HG02678 (cell line): ENCODE data around the gene STX17.
"Not testable (repeated sequence)": the region's sequence is repeated elsewhere in the genome, so short reads cannot be mapped to it uniquely, and the experiment has no call there.

ENCODE experiments used
- ATAC-seq: cut with Tn5 transposase; IDR thresholded peaks from one replicate; pipeline ENCODE4 v1.9.1; 2021; ENCODE audit warnings: mild to moderate bottlenecking, moderate library complexity; ENCODE audit not compliant: unreplicated experiment

Gene STX17

DNA sequence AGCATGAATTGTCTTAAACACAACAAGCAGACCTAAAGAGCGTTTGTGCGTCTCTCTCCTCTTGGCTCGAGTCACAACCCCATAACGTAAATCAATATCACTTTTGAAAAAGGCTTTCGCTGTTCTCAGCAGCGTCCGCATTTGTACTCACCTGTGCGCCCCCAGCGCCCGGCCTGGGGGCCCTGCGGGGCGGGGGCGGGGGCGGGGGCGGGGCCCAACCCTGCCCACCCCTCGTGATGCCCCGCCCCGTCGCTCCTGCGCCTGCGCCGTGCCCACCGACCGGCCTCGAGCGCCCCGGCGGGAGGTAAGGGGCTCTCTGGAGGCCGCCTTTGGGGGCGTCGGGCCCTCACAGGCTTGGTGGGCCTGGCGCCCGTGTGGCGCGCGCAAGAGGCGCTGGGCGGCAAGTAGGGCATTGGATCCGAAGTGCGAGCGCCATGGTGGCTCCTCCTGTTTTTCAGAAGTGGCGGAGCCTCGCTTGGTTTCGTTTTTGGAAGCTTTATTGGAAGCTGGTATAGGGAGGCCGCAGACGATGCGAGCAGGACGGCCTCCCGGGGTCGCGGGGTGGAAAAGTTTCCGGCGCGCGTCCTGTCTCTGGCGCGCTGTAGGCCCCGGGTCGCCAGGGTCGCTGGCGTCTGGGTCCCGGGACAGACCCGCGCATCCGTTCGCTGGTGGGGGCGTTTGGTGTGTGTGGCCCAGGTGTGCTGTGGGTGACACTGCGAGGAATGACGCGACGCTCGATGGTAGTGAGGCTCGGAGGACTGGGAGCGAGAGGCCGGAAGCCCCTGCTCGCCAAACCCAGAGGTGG is at the start of gene STX17:
TSS of gene STX17 (plus strand) at position 252 of the 805 bp plus-strand sequence. CDS start 8,586 bp downstream, outside the sequence.
- peak; percentile 87 for ATAC-seq

DNA sequence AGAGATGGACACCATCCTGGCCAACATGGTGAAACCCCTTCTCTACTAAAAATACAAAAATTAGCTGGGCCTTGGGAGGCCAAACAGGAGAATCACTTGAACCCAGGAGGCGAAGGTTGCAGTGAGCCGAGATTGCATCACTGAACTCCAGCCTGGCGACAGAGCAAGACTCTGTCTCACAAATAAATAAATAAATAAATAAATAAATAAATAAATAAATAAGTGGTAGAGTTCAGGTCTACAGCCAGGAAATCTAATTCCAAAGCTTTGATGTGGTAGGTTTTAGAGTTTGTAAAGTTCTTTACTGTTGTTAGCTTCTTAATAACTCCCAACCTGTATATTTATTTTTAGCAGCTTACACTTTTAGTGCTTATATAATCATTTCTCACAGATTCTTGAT is 48.9 kb upstream of the STX17 start:
- not testable (repeated sequence) for ATAC-seq

DNA sequence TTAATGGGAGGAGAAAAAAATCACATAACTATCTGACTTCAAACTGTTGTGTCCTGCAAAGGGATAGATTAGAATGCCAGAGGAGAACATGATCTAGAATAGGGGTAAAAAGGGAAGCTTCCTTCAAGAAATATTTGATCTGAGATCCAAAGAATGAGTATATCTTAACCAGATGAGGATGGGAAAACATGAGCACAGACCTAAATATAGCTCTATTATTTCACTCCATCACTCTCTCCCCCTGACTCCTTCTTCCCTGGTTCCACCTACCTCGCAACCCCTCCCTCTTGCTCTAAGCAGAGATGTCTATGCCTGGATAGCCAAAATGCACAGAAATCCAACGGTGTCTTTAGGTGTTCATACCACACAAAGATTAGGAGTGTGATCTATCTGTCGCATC is 48.4 kb upstream of the STX17 start:
- no peak for ATAC-seq

DNA sequence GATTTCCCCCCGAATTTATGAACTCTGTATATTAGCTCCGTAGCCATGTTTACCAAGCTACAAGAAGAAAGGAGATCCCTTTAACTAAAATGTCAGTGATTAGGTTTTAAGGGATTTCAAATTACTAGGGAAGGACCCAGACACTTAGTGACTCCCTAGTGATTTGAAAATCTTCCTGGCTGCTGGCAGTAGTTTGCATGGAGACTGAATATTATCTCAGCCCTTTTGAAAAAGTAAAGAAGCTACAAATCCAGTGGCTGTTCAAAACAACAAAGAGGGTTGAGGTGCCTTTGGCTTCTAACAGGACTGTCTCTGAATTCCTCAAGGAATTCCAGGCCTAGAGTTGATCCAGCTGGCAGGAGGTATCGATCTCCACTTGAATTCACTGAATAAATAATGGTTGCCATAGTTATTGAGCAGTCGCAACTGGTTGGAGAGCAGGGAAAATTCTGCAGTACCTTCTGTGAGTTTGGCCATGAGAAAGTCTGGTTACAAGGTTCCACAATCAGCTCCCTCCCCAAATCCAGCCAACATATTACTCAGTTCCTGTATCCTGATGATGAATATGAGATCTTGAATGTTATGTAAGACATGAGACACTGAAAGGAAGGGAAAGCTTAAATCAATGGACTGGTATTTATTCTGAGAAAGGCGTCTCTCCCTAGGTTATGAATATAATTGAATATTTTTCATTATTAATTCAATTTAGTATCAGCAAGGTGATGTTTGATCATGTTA is 47.0 kb upstream of the STX17 start:
- no peak for ATAC-seq

- no peak for ATAC-seq
Observed at GRCh38 chr9:99860266-99860665, 46.2 kb upstream of the STX17 start.

DNA sequence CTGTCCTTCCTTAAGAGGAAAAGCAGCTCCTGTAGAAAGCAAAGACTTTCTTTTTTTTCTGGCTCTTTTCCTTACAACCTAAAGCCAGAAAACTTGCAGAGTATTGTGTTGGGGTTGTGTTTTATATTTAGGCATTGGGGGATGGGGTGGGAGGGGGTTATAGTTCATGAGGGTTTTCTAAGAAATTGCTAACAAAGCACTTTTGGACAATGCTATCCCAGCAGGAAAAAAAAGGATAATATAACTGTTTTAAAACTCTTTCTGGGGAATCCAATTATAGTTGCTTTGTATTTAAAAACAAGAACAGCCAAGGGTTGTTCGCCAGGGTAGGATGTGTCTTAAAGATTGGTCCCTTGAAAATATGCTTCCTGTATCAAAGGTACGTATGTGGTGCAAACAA is 42.5 kb upstream of the STX17 start:
- ATAC-seq: no peak

DNA sequence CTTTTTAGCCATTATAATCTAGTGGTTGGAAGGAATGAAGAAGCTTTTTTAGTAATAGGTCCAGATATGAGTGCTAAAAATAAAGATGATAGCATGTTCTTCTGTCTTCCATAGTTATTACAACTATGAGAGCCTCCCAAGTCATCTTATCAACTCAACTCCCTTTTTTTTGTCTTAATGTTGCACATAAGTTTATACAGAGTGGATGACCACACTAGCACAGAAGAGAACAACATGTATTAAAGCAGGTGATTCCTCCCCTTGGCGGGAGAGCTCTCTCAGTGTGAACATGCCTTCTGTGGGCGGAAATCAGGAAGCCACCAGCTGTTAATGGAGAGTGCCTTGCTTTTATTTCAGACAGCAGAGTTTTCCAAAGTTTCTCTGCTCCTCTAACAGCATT is 40.1 kb upstream of the STX17 start:
- ATAC-seq: no peak

DNA sequence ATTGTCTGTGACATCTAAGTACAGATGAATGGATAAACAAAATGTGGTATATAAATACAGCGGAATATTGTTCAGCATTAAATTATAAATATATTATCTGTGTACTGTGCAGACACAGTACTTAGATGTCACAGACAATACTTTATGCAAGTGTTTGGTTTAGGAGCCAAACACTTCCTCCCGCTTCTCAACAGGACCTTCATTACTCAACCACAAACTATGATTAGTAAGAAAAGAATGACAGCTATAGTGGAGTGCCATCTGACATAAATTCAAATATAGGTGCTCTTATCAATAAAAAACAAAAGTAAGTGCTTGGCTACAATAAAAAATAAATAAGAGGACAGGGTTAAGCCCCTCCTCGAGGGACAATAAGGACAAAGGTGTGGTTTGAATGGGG is 38.9 kb upstream of the STX17 start:
- no peak for ATAC-seq

DNA sequence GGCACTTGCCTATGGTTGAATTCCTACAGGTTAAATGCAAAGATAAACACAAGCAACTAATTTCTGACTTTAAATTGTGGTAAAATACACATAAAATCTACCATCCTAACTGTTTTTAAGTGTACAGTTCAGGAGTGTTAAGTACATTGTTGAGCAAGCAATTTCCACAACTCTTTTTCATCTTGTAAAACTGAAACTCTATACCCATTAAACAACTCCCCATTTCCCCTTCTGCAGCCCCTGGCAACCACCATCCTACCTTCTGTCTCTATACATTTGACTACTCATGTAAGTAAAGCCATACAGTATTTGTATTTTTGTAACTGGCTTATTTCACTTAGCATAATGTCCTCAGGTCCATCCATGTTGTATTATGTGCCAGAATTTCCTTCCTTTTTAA is 38.5 kb upstream of the STX17 start:
- ATAC-seq: peak; percentile 69

DNA sequence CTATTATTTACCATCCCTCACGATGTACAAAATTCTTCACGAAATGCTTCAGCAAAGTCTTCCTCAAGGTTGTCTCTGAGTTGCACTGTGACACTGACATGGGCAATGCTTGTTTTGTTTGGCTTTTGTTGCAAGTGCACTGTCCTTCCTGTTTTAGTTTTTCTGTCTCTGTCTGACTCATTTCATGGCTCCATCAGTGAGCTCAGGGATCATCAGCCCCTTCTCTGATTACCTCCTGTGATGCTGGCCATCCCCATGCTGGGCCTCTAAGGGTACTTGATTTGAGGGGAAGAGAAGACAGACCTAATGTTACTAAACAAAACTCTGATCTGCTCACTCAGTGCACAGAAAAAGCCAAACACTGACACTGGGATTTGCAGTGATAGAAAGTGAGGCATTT is 37.6 kb upstream of the STX17 start:
- peak; percentile 71 for ATAC-seq

DNA sequence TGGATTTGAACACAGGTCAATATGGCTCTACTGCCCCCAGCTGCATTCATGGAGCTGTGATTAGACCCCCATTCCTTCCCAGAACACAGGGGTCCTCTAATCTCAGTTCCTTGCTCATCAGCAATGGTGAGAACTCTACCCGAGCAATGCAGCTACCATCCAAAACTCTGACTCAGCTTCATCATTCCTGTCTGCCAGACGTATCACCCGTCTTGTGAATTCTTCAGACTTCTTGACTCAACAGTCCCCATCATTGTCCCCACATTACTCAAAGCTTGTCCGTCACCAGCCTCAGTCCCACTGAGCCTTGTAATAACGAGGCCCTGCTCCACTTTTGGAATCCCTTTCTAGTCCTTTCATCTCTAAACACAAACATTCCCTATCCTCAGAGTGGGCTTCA is 36.3 kb upstream of the STX17 start:
- no peak for ATAC-seq

GRCh38 chr9:99873531-99873930 is 32.9 kb upstream of the STX17 start:
- ATAC-seq: no peak

DNA sequence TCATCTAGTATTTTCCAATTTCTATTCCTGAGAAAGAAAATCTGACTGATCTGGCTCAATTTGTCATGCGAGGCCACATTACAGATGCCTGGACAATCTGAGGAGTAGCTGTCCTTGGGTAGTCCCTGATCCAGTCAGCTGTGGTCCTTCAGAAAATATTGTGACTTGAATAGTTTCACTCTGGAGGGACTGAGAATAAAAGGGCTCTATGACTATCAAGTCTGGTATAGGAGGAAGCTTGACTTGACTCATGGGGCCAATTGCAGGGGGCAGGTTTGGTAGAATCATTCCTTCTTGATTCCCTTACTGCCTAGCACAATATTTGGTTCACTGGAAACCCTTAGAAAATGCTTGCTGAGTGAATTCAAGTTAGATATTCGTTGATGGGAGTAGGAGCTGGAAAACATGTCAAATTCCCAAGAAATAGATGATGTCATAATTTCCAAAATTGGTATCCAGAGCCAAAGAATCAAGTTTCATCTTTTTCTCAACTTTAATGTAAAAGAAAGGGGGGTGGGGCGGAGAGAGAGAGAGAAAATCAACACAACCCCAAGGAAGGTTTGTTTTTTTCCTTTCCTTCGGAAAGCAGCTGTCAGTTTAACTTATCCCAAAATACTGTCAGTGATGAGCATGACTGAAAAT is 32.4 kb upstream of the STX17 start:
- no peak for ATAC-seq

DNA sequence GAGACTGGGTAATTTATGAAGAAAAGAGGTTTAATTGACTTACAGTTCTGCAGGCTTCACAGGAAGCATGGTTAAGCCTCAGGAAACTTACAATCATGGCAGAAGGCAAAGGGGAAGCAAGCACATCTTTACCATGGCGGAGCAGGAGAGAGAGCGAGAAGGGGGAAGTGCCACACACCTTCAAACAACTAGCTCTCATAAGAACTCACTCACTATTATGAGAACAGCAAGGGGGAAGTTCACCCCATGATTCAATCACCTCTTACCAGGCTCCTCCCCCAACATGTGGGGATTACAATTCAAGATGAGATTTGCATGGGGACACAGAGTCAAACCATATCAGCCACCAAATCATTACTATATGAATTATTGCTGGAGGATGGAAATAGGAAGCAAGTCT is 30.3 kb upstream of the STX17 start:
- ATAC-seq: no peak

GRCh38 chr9:99878651-99879050 is 27.8 kb upstream of the STX17 start:
- ATAC-seq: no peak

DNA sequence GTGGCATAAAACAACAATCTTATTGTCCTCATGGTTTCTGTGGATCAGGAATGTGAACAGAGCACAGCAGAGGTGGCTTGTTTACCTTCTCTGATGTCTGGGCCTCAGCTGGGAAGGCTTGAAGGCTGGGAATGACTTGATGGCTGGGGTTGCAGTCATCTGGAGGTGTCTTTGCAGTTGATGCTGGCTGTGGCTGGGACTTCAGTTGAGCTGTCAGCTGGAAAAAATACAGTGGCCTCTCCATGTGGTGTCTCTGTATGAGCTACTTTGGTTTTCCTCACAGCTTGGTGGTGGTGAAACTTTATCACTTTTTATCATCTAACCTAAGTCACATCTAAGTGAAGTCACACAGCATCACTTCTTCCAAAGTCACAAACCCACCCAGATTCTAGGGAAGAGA is 24.7 kb upstream of the STX17 start:
- no peak for ATAC-seq

- no peak for ATAC-seq
Observed at GRCh38 chr9:99885747-99886146, 20.7 kb upstream of the STX17 start.

DNA sequence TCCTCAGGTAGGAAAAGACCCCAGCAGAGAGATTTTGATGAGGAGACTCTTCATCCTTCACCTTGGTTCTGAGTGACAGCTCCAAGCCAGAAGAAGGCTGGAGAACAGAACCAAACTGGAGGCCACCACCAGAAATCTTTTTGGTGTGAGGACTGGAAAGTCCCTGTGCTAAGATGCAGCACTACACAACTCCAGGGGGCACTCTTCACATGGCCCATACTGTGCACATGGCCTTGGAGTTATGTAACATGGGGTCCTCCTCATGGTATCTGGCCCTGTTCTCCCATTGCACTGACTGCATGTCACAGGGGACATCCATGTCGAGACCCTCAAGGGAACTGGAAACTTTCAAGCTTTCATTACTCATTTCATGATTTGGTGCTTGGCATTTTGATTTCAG is 17.3 kb upstream of the STX17 start:
- no peak for ATAC-seq

DNA sequence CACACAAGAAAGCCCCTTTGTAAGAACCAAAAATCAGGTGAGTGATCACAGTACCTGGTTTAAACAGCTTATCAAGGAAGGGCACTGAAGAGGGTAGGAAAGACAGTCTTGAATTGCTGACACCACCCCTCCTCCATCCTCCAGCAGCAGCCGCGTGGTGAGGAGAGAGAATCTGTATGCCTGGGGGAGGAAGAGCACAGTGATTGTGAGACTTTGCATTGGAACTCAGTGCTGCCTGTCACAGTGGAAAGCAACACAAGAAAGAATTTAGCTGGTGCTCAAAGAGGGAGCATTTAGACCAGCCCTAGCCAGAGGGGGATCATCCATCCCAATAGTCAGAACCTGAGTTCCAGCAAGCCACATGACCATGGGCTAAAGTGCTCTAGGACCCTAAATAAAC is 11.6 kb upstream of the STX17 start:
- no peak for ATAC-seq

GRCh38 chr9:99895510-99895909 is 10.9 kb upstream of the STX17 start:
- no peak for ATAC-seq

DNA sequence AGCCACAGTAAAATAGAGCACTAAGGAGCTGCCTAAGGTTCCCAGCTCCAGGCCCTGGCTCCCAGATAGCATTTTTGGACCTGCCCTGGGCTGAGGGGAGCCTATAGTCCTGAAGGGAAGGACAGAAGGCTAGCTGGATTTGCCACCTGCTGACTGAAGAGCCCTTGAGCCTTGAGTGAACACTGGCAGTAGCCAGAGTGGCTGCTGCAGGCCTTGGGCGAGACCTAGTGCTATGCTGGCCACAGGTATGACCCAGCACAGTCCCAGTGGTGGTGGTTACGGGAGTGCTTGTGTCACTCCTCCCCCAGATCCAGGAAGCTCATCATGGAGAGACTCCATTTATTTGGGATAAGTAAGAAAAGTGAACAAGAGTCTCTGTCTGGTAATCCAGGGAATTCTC is 10.3 kb upstream of the STX17 start:
- no peak for ATAC-seq

GRCh38 chr9:99903393-99903792 is 3.1 kb upstream of the STX17 start:
- no peak for ATAC-seq
